T-helper 2 cell treated with Interferon-gamma antibody and Interleukin-4, amounts not matched to agents 5 μg/mL and 100 μg/mL, for 36 hours (primary cell): ENCODE data around the gene RASL11B.
A peak's percentile ranks its signal among the peaks of the same experiment; 100 is the strongest.

ENCODE experiments used
- DNase-seq: peaks from one replicate; pipeline ENCODE4 v3.0.0; 2021; ENCODE audit warnings: low spot score
- H3K27ac Mint-ChIP-seq: one replicate; pipeline ENCODE4 v1.8.0; 2021; ENCODE audit warnings: mild to moderate bottlenecking, mixed read lengths
- H3K27me3 Mint-ChIP-seq: one replicate; pipeline ENCODE4 v1.8.0; 2021; ENCODE audit warnings: low read depth, mixed read lengths
- H3K36me3 Mint-ChIP-seq: one replicate; pipeline ENCODE4 v1.8.0; 2021; ENCODE audit warnings: low read depth, mixed read lengths
- H3K4me1 Mint-ChIP-seq: one replicate; pipeline ENCODE4 v1.8.0; 2021; ENCODE audit warnings: low read depth, mixed read lengths
- H3K4me3 Mint-ChIP-seq: one replicate; pipeline ENCODE4 v1.8.0; 2022; ENCODE audit warnings: mild to moderate bottlenecking, moderate library complexity, mixed read lengths
- H3K9me3 Mint-ChIP-seq: one replicate; pipeline ENCODE4 v1.8.0; 2021; ENCODE audit warnings: mixed read lengths

The RASL11B gene

DNA sequence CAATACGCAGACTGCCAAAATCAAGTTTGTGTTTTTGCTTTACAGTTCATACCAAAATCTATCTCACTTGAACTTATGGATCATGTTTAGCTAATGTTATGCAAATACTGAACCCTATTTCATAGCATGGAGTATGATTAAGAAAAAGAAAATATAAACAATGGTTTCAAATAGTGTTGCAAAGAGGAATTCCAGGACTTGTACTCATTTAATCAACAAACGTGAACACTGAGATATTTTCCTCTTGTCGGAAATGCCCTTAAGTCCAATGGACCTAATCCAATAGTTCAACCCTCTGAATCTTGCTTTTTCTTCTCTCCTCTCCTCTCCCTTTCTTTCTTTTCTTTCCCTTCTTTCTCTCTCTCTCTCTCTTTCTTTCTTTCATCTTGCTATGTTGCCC, 30.8 kb downstream of the RASL11B start:
- H3K27me3 Mint-ChIP-seq: no peaks in the 10 kb centered on the region
- H3K27ac Mint-ChIP-seq: no peak overlapping the region
- no peak for DNase-seq
- H3K4me3 Mint-ChIP-seq: no peak overlapping the region
- peaks cover 2% of the 10 kb centered on the region for H3K4me1 Mint-ChIP-seq
- peaks cover 2% of the 10 kb centered on the region for H3K36me3 Mint-ChIP-seq
- H3K9me3 Mint-ChIP-seq: peaks cover 7% of the 10 kb centered on the region

DNA sequence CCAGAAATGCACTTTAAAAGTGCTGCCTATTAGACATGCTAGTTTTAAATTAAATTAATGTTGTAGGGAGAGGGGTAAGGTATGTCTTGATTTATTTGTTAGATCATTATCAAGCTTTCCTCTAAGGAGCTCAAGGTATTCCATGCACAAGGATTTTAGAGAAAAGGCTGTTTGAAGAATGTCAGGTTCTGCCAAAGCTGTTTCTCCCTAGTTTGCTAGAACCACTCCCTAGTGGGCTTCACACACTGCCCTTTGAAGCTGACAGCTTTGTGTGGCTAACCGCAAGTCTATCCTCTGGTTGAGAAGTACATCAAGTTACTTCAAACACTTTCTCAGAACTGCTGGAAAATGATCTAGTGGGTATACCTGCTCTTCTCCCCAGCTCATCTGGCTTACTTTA, 32.3 kb downstream of the RASL11B start:
- peaks cover 2% of the 10 kb centered on the region for H3K36me3 Mint-ChIP-seq
- no peak for DNase-seq
- H3K9me3 Mint-ChIP-seq: no peaks in the 10 kb centered on the region
- no peak overlapping the region for H3K27ac Mint-ChIP-seq
- peaks cover 2% of the 10 kb centered on the region for H3K4me1 Mint-ChIP-seq
- no peak overlapping the region for H3K4me3 Mint-ChIP-seq
- no peaks in the 10 kb centered on the region for H3K27me3 Mint-ChIP-seq

DNA sequence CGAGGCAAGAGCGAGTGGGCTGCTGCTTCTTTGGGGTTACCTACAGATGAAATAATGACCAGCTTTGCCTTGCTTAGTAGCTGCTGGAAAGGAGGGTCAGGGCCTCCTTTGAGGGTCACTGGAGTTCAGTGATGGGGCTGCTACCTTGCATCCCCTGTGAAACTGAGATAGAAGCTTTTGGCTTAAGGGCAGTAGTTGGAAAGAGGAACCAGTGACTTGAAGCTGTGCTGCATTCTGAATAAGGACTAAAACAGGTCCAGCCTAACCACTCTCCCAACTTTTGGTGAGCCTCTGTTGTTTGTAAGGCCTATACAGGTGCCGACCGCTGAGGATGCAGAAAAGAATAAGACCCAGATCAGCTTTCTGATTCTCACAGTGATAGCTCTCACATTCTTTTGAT, 41.2 kb downstream of the RASL11B start:
- no peak overlapping the region for H3K27ac Mint-ChIP-seq
- peaks cover 4% of the 10 kb centered on the region for H3K9me3 Mint-ChIP-seq
- no peaks in the 10 kb centered on the region for H3K4me1 Mint-ChIP-seq
- no peak overlapping the region for H3K4me3 Mint-ChIP-seq
- H3K36me3 Mint-ChIP-seq: peaks cover 1% of the 10 kb centered on the region
- H3K27me3 Mint-ChIP-seq: no peaks in the 10 kb centered on the region
- DNase-seq: no peak

DNA sequence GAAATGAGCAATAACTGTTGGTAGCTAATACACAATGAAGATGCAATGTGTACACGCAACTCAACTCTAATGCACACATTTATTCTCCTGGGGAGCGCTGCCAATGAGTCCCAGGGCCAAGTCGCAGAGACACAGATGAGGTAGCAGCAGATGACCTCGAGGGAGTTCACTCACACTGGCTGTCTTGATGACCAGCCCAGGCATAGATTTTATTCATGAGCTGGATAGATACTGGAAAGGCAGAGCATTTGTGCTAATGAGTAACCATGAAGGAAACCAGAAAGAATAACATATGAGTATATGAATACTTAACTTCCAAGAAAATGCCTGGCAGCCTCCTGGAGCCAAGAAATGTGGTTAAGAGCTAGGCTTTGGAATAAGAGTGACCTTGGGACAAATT, 42.3 kb downstream of the RASL11B start:
- no peak overlapping the region for H3K27ac Mint-ChIP-seq
- H3K9me3 Mint-ChIP-seq: peaks cover 4% of the 10 kb centered on the region
- H3K4me1 Mint-ChIP-seq: no peaks in the 10 kb centered on the region
- DNase-seq: no peak
- no peak overlapping the region for H3K4me3 Mint-ChIP-seq
- H3K27me3 Mint-ChIP-seq: no peaks in the 10 kb centered on the region
- H3K36me3 Mint-ChIP-seq: peaks cover 1% of the 10 kb centered on the region

DNA sequence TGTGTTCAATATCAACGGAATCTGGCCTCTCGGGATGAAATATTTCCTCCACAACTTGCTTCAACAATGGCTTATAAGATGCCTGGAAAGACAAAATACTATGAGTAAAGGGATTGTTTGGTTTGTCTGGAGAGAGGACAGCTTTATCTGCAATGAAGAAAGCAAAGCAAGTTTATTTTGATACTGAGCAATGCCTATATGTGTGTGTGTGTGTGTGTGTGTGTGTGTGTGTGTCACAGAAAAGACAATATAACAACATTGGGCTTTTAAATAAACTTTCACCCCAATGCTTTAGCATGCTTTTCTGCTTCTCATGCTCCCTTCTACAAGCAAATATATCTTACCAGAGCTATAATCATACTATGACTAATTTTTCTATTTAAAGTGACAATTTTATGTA, 45.4 kb downstream of the RASL11B start:
- Mint-ChIP-seq H3K27ac (no peak overlapping the region), H3K9me3 (no peaks in the 10 kb centered on the region), H3K4me1 (peaks cover 2% of the 10 kb centered on the region), H3K36me3 (no peaks in the 10 kb centered on the region), H3K27me3 (no peaks in the 10 kb centered on the region), H3K4me3 (no peak overlapping the region)
- DNase-seq: no peak

DNA sequence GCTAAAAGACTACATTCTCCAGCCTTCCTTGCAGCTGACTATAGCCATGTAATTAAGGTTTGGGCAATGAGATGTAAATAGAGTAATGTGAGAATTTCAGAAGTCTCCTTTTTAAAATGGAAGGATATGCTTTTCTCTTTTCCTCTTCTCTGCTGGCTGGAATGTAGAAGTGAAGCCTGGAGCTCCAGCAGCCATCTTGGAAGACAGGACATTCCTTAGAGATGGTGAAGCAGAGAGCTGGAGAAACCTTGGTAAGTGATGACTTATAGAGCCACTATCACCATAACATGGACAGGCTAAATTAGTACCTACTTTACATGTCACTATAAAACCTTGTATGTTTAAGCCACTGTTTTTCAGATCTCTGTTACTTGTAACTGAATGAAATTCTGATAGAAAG, 48.0 kb downstream of the RASL11B start:
- Mint-ChIP-seq H3K27me3 (no peaks in the 10 kb centered on the region), H3K36me3 (no peaks in the 10 kb centered on the region), H3K4me3 (no peak overlapping the region), H3K9me3 (no peaks in the 10 kb centered on the region), H3K4me1 (peaks cover 4% of the 10 kb centered on the region), H3K27ac (no peak overlapping the region)
- DNase-seq: no peak

DNA sequence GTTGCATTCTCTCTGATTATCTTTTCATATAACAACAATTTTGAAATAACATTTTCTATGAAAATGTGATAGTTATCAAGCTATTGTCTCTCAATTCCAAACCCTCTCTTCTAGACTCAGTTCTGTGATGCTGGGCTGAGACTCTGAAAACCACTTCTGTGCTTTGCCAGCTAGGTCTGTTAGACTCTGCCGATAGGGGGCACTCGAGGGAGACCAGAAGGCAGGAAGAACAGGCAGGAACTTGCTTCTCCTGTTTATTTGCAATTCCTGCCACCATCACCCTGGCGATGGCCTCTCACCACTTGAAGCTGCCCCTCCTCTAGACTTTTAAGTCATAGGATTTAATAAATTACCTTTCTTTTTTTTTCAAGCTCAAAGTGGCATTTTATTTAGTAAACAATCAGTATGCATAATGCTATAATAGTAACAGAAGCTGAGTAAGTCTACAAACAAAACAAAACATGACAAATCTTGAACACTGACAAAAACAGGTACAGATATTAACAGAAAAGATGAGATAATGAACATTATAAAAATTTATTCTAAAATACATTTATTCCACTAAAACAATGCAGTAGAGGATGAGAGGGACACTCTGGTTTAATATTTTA, 49.7 kb downstream of the RASL11B start:
- no peaks in the 10 kb centered on the region for H3K27me3 Mint-ChIP-seq
- DNase-seq: peak; percentile 43
- H3K4me1 Mint-ChIP-seq: peaks cover 4% of the 10 kb centered on the region
- no peak overlapping the region for H3K27ac Mint-ChIP-seq
- no peak overlapping the region for H3K4me3 Mint-ChIP-seq
- no peaks in the 10 kb centered on the region for H3K9me3 Mint-ChIP-seq
- H3K36me3 Mint-ChIP-seq: no peaks in the 10 kb centered on the region

DNA sequence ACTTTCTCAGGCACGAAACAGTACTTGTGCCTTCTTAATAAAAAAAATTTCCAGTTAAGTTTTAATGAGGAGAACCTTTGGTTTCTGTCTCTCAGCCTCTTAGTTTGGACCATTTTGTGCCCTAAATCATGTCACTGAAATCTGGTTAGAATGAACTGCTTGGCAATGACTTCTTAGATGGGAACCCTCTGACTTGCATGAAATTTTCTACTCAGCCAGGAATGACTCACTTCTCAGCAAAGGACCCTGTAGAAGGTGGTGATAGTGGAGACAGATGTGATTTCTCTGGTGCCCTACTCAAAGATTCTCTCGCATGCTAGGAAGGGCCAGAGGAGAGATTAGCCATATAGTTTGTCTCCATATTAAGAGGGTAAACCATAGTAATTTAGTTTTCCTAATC, 50.5 kb downstream of the RASL11B start:
- DNase-seq: no peak
- Mint-ChIP-seq H3K36me3 (no peaks in the 10 kb centered on the region), H3K27ac (no peak overlapping the region)

DNA sequence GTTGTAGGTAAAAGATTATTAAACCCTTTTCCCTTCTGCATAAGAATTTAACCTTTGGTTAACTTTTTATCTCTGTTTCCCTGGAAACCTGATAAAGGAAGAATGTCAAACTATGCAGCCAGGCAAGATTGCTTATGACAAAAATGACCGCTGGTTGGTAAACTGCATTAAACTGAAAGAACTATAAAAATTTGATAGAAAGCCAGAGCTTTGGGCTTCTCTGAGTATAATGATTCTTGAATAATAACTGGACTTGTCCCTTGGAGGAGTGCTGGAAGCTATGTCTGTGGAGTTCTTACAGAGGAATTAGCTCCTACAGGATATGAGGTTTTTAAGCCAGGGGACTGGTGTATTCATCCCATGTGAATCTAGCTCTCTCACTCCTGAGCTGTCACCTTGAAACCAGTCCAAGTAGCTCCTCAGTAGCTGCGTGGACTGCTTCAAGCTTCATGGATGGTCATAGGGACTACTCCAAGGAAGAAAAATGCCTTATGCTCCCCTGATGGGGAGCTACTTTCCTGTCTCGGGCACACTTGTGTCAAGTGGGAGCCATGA, 52.0 kb downstream of the RASL11B start:
- Mint-ChIP-seq H3K27me3 (no peaks in the 10 kb centered on the region), H3K4me3 (no peak overlapping the region), H3K27ac (no peak overlapping the region), H3K9me3 (no peaks in the 10 kb centered on the region), H3K36me3 (no peaks in the 10 kb centered on the region), H3K4me1 (peaks cover 4% of the 10 kb centered on the region)
- no peak for DNase-seq

More for the DNA sequence above, 50.5 kb downstream of the RASL11B start:
- no peaks in the 10 kb centered on the region for H3K9me3 Mint-ChIP-seq
- H3K27me3 Mint-ChIP-seq: no peaks in the 10 kb centered on the region
- H3K4me3 Mint-ChIP-seq: no peak overlapping the region
- peaks cover 4% of the 10 kb centered on the region for H3K4me1 Mint-ChIP-seq

DNA sequence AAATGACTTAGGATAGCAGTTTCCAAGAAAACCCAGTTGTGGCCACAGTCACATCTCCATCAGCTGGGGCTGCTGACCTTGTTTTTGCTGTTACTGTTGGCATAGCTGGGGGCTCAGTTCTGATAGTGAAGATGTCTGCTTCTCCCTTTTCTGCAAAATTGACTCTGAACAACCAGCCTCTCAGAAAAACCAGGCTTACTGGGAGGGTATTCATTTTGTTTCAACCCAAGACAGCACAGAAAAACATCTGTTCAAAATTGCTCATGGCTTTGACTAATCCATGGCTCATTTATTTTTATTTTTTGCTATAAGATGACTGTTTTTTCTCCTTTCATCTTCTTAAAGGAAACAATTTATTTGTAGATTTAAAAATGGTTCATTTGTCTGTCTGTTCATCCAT, 53.1 kb downstream of the RASL11B start:
- H3K9me3 Mint-ChIP-seq: no peaks in the 10 kb centered on the region
- H3K4me1 Mint-ChIP-seq: peaks cover 4% of the 10 kb centered on the region
- no peak overlapping the region for H3K27ac Mint-ChIP-seq
- DNase-seq: no peak
- no peaks in the 10 kb centered on the region for H3K27me3 Mint-ChIP-seq
- no peak overlapping the region for H3K4me3 Mint-ChIP-seq
- no peaks in the 10 kb centered on the region for H3K36me3 Mint-ChIP-seq

DNA sequence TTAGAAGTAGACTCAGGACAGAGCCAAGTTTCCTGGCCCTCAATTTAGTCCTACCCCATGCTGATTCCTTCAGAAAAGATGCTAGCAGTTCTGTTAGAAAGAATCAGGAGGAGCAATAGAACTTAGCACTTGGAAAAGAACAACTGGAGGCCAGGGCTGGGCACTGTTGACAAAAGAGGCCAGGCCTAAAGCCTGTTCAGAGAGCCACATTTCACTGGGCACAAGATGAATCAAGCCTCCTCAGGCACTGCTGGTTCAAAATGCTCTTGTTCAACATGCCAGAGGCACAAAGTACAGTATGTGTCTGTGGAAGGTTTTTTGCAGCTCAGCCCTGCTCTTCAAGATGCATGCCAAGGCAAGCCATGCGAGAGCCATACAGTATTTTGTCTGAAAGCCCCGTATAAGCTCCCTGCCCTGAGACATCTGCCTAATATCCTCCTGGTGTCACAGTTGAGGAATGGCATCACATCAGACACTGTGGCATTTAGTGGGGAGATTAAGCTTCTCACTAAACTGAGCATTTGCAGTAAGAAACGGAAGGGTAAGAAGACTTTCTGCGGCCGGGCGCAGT, 53.7 kb downstream of the RASL11B start:
- H3K4me1 Mint-ChIP-seq: peaks cover 4% of the 10 kb centered on the region
- DNase-seq: no peak
- no peak overlapping the region for H3K27ac Mint-ChIP-seq
- no peaks in the 10 kb centered on the region for H3K9me3 Mint-ChIP-seq
- H3K27me3 Mint-ChIP-seq: no peaks in the 10 kb centered on the region
- H3K4me3 Mint-ChIP-seq: no peak overlapping the region
- H3K36me3 Mint-ChIP-seq: no peaks in the 10 kb centered on the region
